Right hindlimb (tissue), 1 donor: Measurements from ENCODE around the gene GALNT9.

ENCODE experiments used
- DNase-seq: peaks from one replicate; pipeline ENCODE4 v3.0.0-alpha.2; 2018

The GALNT9 gene

DNA sequence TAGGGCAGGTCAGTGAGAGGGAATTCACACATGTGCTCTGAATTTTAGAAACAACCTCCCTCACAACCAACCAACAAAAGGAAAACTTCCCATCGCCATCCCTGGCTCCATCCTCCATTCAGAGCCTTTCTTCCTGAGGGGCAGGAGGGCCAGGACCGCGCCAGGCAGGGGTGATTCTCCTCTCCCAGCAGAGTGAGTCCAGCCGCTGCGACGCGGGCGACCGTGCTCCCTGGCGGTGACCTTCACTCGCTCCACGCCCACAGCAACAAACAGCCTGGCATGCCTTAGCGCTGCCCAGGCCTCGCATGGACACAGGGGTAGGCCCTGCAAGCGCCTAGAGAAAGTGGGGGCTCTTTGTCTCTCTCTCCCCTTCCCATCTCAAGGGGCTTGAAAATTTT lies 3.7 kb downstream of the GALNT9 start:
- DNase-seq: no peak

DNA sequence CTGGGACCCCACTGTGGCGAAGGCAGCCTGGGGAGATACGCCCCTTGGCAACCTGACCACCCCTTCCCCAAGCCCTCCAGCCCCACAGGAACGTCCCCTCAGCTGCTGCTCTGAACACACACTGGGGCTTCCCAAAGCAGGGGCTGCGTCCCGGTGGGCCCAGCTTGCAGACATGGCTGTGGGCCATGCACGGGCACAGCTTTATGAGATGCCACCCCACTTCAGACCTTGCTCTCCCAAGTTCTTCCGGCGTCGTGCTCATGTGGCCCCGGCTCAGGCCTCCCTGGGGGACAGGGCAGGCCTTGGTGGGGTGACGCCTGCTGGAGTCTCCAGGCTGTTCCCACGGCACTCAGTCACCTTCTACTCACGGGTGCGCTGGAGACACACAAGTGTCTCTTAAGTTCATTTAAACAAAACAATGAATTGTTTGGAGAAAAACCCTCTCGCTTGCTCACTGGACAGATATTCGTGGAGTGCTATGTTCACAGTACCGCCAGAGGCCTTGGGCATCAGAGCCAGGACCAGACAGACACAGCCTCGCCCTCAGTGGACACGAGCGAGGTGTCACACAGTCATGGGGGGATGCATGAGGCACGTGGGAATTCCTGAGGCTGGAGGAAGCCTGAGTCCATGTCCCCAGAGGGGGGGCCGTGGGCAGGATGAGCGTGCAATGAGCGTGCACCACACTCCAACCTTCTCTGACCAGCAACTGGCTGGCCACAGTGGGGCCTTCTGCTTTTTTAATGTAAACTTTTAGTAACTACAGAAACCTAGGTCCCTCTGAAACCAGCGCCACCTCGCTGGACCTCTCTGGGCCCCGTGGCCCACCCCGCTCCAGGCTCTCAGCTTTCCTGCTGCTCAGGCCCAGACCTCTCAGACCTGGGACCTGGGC lies 4.3 kb downstream of the GALNT9 start:
- DNase-seq: no peak

DNA sequence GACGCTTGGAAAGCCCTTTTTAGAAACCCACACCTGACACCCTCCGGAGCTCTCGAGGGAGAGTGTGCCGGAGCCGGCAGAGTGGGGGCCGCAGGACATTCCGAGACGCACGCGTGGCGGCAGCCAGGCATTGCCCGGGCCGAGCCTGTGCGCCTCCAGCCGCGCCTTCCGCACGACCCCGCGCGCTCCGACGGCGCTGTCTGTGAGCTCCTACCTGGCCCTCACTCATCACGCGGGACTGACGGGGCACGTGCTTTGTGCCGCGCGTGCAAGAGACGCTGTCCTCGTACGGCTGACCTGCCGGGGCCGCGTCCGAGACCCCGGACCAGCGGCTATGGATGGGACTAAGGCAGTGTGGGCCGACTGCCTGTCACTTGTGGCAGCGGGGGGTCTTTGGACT lies 5.2 kb downstream of the GALNT9 start:
- DNase-seq: no peak

DNA sequence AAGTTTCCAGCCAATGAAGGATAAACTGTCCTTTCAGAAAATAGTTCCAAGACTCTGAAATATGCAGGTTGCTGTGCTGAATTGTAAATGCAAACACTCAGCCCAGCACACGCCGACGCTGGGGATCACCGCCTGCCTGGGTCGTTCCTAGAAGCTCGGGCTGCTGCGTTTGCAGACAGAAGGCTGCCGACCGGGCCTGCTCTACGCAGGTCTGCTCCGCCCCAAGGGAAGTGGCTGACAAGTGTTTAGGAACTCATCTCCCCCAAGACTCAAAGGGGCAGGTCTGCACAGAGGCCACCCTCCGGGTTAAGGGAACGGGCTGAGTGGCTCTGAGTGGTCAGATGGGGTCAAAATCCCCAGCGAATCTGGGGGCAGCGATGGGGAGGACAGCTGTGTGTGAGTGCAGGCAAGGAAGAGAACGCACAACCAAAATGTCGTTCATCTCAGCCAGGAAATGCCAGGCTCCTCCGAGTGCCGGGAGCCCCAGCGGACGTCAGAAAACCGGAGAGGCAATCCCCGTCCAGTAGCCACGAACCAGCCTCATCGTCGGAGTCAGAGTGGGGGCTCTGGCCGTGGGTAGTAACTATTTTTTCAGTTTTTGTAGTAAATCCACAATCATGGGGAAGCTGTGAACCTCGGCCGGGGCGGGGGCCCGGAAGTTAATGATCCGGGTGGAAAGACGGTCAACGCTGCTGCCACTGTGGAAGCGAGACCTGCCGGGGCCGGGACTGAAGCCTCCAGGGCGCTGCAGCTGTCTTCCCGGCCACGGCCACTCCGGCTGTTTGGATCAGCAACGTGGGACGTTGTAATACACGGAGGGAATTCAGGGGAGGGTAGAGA lies 6.0 kb downstream of the GALNT9 start:
- DNase-seq: no peak

DNA sequence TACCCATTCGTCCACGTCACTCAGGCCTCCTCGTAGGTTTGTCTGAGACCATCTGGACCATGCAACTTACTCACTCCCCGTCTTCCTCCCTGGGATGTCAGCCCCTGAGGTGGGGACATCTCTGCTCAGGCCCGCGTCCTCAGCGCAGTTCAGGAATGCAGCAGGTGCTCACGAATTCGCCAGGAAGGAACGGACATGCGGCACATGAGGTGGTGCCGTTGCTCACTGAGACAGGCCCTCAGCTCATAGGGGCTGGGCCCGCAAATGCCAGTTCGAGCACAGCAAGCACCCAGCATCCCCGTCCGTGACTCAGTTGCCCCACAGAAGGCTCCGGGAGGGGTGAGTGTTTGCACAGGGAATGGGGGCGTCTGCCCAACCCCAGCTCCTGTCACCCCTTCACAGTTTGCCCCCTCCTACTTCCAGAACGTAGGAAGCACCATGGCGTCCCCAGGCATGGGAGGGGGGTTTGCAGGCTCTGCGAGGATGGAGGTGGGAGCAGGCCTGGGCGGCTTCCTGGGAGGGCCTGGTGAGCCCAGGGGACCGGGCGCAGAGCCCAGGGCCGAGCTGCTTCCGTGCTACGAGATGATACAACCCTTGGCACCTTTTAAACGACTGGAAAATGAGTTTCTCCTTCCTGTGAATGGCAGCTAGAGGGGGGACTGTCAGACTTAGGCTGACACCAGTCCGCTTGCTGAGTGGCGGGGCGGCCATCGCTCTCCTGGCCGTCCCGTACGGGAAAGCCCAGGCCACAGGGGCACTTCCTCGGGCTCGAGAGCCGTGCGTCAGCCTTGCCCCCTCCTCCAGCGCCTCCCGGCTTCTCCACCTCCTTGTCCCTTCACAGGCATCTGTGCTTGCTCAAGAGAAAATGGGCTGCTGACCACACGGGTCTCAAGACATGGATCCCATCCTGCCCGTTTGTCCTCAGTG lies 6.9 kb downstream of the GALNT9 start:
- DNase-seq: no peak

DNA sequence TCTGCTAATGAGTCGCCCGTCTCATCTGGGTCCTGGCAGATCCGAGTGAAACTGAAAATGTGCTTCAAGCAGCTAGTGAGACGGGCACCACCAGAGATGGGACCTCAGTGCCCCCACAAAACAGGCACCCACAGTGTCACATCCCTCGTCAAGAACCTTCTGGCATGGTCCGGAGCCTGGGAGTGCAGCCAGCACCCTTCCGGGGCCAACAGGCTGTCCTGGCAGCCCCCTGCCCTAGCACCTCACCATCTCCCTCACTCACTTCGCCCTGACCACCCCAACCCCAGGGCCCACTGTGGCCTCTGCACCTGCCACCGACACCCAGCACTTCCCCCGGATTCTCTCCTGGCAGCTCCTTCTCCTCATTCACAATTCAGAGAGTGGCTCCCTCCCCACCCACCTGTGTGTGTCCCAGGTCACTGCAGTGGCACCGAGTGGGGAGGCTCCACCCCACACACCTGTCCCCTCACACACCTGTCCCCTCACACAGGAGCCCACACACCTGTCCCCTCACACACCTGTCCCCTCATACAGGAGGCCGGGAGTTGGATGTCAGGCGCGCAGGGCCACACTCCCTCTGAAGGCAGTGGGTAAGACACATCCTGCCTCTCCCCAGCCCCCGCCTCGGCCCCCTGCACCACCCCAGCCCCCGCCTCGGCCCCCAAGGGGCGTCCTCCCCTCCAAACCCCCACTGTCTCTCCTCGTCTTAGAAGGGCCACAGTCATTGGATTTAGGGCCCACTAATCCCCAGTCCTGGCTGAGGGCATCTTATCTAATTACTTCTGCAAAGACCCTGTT lies 7.9 kb downstream of the GALNT9 start:
- DNase-seq: no peak

DNA sequence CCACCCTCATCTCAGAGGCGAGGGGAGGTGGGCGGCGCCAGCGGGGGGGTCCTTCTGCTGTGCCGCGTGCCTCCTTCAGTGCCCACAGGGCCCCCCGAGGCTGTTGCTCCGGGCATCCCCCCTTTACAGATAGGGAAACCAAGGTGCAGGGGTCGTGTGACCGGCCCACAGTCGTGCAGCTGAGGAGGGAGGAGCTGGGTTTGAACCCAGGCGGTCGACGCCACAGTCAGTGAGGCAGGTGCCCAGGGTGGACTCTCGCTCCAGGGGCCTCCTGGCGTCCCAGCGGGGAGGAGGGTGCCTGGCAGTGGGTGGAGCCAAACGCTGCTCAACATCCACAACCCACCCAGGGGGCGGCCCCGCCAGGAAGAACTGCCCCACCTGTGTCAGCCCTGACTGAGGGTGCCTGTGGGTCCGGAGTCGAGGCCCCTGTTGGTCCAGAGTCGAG lies 8.6 kb downstream of the GALNT9 start:
- DNase-seq: no peak

DNA sequence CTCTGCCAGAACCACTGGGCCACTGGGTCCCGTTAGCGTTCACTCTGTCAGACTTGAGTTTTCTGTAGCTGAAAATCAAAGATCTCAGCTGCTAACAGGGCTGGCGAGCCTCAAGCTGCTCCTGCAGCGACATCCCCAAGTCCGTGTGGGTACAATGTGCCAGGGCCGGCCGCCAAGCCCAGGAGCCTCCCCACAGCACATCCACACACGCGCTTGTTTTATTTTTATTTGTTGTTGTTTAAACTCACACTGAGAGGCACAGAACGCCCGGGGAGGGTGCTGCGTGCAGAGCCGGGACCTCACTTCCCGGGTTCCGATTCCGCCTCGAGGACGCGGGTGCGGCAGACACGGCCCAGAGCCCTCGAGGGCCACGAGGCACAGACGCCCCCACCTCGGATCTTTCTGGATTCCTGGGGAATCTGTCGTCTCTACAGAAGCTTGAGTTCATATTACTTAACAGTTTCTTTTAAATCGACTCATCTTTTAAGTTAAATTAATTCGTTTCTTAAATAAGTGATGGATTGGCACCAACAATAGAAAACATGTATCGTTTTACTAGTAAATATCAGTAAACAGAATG lies 9.3 kb downstream of the GALNT9 start:
- no peak for DNase-seq

DNA sequence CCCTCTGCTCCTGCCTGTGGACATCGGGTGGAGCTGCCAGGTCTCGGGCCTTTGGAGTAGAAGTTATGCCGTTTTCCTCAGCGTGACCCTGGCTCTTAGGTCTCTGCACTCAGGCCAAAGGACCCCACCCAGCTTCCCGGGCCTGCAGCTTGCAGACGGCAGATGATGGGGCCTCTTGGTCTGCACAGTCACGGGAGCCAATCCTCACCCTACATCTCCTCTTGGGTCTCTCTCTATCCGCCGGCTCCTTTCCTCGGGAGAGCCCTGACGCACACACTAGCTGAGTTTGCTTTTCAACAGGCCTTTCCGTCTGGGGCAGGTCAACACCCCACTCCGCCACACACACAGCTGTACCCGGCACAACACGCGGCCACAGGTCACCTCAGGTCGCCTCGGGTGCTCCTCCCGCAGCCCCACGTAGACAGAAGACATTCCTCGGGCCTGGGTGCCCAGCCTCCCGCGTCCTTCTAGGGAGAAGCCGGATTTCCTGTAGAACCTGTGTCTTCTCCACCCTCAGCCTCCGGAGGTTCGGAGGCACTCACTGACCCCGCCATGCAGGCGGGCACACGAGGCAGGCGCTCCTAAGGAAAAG lies 9.9 kb downstream of the GALNT9 start:
- DNase-seq: no peak

DNA sequence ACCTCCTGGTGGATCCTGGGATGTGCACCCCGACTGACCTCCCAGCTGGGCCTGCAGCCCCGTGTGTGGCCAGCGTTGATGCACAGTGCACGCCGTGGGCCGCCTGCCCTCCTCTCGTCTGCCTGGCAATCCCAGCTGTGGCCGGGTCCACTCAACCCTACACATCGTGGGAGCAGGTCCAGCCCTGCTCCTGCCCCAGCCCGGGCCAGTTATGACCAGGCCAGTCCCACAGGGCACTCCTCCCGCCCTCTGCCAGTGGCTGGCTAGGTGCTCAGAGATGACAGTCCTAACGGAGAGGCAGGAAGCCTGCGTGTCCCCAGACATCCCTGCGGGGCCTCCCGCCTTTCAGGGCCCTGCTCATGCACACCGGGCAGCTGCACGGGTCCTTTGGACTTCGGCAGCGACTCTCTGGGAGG lies 10.8 kb downstream of the GALNT9 start:
- no peak for DNase-seq

DNA sequence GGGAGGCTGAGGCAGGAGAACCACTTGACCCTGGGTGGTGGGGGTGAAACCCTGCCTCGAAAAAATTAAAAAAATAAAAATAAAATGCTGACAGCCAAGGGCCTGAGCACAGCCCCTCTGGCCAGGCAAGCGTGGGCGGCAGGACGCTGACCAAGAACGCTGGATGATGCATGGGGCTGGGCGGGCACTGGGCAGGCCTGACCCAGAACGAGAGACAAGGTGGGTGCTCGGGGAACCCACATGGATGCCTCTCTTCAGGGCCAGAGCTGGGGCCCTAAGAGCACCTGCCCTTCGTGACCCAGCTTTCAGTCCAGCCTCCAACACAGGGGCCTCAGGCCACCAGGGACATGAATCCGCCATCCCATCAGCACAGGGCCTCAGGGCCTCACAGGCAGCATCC lies 11.3 kb downstream of the GALNT9 start:
- no peak for DNase-seq

DNA sequence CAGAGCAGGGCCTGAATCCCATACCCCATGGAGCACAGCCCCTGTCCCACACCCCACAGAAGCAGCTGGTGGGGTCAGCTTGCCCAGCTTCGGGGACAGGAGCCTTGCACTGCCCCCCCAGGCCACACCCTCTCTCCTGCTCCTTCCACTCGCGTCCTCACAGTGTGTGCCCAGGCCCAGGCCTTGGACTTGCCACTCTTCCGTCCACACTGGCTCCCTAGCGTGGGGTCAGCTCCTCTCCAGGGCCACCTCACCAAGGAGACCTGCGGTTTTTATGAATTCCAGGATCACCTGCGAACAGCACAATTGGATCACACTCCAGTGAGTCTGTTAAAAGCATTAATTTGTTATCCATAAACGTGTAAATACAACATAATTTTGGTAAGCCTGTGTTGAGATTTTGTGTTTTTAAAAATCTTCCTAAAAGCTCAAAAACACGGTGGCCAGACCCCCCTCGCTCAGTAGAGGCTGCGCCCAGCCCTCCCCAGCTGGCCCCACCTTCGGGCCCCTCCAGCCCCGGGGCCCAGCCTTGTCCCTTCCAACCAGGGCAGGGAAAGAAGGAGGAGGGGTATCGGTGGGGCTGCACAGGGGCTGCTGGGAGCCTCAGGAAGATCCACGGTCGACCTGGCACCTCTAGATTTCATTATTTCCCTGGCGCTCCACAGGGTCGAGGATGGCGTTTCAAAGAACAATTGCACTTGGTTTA lies 12.0 kb downstream of the GALNT9 start:
- no peak for DNase-seq

DNA sequence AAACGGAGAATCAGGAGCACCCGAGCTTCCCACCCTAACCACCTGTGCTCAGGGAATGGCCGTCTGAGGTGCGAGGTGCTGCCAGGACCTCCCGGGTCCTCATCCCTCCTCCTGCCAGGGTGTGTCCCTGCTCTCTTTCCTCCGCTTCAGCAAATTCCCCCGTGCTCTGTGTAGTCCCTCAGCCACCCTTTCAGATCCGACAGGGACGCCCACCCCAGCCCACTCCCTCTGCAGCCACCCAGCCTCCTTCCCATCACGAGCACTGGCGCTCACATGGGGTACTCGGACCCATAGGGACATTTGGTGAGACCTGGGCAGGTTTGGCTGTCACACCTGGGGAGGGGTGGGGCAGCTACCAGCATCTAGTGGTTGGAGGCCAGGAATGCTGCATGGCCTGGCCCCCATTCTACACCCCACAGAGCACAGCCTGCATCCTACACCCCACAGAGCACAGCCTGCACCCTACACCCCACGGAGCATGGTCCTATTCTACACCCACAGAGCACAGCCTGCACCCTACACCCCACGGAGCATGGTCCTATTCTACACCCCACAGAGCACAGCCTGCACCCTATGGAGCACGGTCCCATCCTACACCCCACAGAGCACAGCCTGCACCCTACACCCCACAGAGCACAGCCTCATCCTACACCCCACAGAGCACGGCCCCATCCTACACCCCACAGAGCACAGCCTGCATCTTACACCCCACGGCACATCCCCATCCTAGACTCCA lies 12.7 kb downstream of the GALNT9 start:
- no peak for DNase-seq

DNA sequence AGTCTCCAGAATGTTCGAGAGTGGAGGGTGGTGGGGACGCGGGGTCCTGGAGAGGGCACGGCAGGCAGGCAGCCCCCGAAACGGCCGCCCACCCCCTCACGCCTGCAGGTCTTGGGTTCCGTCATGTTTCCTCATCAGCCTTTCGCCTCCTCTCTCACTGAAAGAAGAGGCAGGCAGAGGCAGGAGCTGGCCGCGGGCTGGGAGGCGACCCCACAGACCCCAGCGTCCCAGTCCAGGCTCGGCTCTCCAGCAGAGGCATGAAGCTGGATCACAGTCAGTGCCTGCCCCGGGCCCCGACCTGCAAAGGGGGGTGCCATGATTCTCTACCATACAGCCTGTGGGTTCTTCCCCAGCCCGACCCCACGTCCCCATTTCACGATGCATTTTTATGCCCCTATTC lies 13.4 kb downstream of the GALNT9 start:
- DNase-seq: no peak

DNA sequence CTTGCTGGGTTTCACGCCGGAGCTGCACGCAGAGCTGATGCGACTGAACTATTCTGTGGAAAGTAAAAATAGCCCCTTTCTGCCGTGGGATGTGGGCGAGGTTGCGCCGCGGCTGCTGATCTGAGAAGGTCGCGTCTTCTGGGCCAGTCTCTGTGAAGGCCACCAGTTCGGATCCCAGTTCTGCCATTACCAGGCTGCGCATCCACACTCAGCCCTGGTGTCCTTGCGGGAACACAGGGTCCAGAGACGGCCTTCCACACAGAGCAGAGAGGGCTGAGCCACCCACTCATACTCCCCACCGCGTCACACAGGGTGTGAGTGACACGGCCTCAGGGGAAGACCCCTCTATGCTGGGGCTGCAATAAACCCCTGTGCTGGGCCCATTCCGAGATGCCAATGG lies 13.9 kb downstream of the GALNT9 start:
- DNase-seq: no peak

DNA sequence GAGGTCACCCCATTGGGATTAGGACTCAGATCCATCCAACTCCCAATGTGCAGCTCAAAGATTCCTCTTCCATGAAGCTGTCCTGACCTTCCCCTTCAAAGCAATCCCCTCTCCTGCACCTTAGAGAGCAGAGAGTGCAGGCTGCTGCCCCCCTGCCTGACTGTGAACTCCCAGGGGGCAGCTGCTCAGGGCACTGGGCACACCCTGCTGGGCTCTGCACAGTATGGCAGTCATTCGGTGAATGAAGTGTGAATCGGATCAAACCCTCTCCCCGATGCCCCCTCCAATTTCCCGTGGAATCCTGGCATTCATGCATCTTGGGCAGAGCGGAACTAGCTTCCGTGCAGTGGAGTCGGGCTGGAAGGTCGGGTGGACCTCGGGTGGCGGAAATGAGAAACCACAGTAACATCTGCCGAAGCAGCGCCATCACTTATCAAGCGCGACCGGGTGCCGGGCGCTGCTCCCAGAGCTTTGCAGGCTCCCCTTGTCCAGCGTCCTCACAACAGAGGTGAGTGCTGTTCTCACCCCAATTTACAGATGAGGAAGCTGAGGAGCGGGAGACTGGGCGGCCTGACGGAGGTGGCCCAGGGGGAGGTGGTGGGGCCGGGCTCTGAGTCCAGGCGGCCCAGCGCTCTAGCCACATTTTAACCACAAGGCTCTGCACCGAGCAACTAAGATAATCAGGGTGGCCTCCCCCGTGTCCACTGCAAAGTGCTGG lies 14.7 kb downstream of the GALNT9 start:
- DNase-seq: no peak

DNA sequence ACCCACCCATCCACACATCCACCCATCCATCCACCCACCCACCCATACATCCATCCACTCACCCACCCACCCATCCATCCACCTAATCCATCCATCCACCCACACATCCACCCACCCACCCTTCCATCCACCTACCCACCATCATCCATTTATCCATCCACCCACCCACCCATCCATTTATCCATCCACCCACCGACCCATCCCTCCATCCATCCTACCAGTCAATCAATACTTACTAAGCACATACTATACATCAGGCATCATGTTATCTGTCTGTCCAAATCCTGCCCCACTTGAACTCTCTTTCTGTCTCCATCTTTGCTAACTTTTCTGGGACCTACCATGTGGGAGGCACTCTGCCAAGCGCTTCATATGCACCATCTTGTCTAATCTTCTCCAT lies 15.4 kb downstream of the GALNT9 start:
- no peak for DNase-seq

DNA sequence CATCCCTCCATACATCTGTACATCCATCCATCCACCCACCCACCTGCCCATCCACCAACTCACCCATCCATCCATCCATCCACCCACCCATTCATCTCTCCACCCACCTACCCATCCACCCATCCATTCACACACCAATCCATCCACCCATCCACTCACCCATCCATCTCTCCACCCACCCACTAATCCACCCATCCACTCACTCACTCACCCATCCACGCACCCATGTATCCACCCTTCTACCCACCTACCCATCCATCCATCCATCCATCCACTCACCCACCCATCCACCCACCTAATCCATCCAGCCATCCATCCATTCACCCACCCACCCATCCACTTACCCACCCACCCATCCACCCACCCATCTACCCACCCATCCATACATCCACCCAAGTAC lies 16.2 kb downstream of the GALNT9 start:
- no peak for DNase-seq

DNA sequence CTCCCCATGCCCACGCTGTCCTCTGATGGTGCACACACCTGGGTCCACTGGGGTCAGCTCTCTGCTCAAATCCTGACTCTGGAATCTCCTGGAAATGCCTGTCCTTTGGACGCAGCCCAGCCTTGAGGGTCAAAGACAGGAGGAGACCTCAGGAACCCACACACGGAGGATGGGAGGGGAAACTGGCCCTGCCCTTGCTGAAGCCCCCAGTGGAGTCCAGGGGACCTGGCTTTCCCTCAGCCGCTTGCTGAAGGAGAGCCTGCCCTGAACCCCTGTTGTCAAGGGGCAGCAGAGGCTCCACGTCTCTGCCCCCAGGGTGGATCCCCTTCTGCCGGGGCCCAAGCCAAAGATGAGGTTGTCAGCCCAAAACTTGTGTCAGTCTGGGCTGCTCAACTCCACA lies 16.9 kb downstream of the GALNT9 start:
- DNase-seq: no peak
